HEK293 (cell line): Measurements from ENCODE around the gene NCKAP5.

Experiments
- CTCF ChIA-PET: fragments of 350-600 bp; formaldehyde crosslinking; extraction: SDS; loops from one replicate; lab custom pipeline; 2021; ENCODE audit warnings: antibody characterized with exemption; lab: Yijun Ruan, JAX
- POLR2A ChIA-PET: fragments of 300-600 bp; formaldehyde crosslinking; extraction: SDS; loops from one replicate; lab custom pipeline; 2020; ENCODE audit warnings: antibody characterized with exemption, inconsistent platforms; lab: Yijun Ruan, JAX
- H3K27ac ChIP-seq: fragments of 200-500 bp; sonication (Bioruptor generic); 2 replicates; pipeline ENCODE4 v1.5.1; 2014; ENCODE audit warnings: low read depth, low read length, control low read depth, inconsistent platforms; ENCODE audit errors: extremely low read depth
- H3K36me3 ChIP-seq, 2 experiments: fragments of 200-500 bp in 1 of 2; sonication (Bioruptor generic) in 1 of 2; 1 replicate in 1 of 2; 2 replicates in 1 of 2; pipeline ENCODE4 v1.5.1; 2014 to 2017; ENCODE audit warnings: inconsistent platforms in 2 of 2, low read length in 2 of 2; ENCODE audit not compliant: control insufficient read depth in 2 of 2, insufficient read depth in 1 of 2
- H3K4me1 ChIP-seq: fragments of 200-500 bp; sonication (Bioruptor generic); 2 replicates; pipeline ENCODE4 v1.5.1; 2014; ENCODE audit warnings: mild to moderate bottlenecking, low read length, inconsistent platforms; ENCODE audit not compliant: control insufficient read depth, insufficient read depth
- H3K4me3 ChIP-seq: 2 replicates; pipeline ENCODE4 v1.5.1; 2011; ENCODE audit warnings: low read depth, mild to moderate bottlenecking, control low read depth, low read length, moderate library complexity
- H3K9me3 ChIP-seq: fragments of 200-500 bp; sonication (Bioruptor generic); 2 replicates; pipeline ENCODE4 v1.5.1; 2014; ENCODE audit warnings: low read depth, low read length, inconsistent platforms; ENCODE audit not compliant: control insufficient read depth, insufficient read depth
- AEBP2 ChIP-seq: fragments of 450-650 bp; formaldehyde crosslinking; IDR thresholded peaks from 2 replicates; pipeline ENCODE4 v1.5.1; 2016; ENCODE audit warnings: missing biosample characterization, missing genetic modification characterization, borderline replicate concordance
- BCL11B ChIP-seq: fragments of 450-650 bp; formaldehyde crosslinking; IDR thresholded peaks from 2 replicates; pipeline ENCODE4 v1.5.1; 2016; ENCODE audit warnings: low read depth, missing biosample characterization, missing genetic modification characterization
- EGR2 ChIP-seq: fragments of 450-650 bp; formaldehyde crosslinking; IDR thresholded peaks from 2 replicates; pipeline ENCODE4 v1.5.1; 2016; ENCODE audit warnings: low read depth, missing biosample characterization, missing genetic modification characterization
- INSM2 ChIP-seq: fragments of 450-650 bp; formaldehyde crosslinking; IDR thresholded peaks from 2 replicates; pipeline ENCODE4 v1.5.1; 2016; ENCODE audit warnings: missing biosample characterization, missing genetic modification characterization
- KLF8 ChIP-seq: fragments of 450-650 bp; formaldehyde crosslinking; IDR thresholded peaks from 2 replicates; pipeline ENCODE4 v1.5.1; 2016; ENCODE audit warnings: missing biosample characterization, missing genetic modification characterization
- PRDM6 ChIP-seq: fragments of 450-650 bp; formaldehyde crosslinking; IDR thresholded peaks from 2 replicates; pipeline ENCODE4 v1.5.1; 2017; ENCODE audit warnings: missing biosample characterization, missing genetic modification characterization
- SETDB1 ChIP-seq: IDR thresholded peaks from one replicate; pipeline ENCODE4 v1.6.1; 2017; ENCODE audit warnings: mild to moderate bottlenecking, low read length, moderate library complexity, mixed read lengths; ENCODE audit not compliant: insufficient read length
- ZBTB21 ChIP-seq: fragments of 450-650 bp; formaldehyde crosslinking; IDR thresholded peaks from 2 replicates; pipeline ENCODE4 v1.5.1; 2017; ENCODE audit warnings: missing biosample characterization, missing genetic modification characterization
- ZBTB26 ChIP-seq: fragments of 450-650 bp; formaldehyde crosslinking; optimal IDR thresholded peaks from 2 replicates; pipeline ENCODE3; 2016; ENCODE audit warnings: missing biosample characterization, mild to moderate bottlenecking, missing genetic modification characterization
- ZEB2 ChIP-seq: fragments of 450-650 bp; formaldehyde crosslinking; IDR thresholded peaks from 2 replicates; pipeline ENCODE4 v1.5.1; 2016; ENCODE audit warnings: missing biosample characterization, missing genetic modification characterization
- ZFP3 ChIP-seq: fragments of 450-650 bp; formaldehyde crosslinking; IDR thresholded peaks from 2 replicates; pipeline ENCODE4 v1.5.1; 2016; ENCODE audit warnings: low read depth, missing biosample characterization, missing genetic modification characterization
- ZNF214 ChIP-seq: fragments of 450-650 bp; formaldehyde crosslinking; IDR thresholded peaks from 2 replicates; pipeline ENCODE4 v1.5.1; 2017; ENCODE audit warnings: missing biosample characterization, mild to moderate bottlenecking, missing genetic modification characterization, borderline replicate concordance
- ZNF239 ChIP-seq: fragments of 450-650 bp; formaldehyde crosslinking; IDR thresholded peaks from 2 replicates; pipeline ENCODE4 v1.5.1; 2016; ENCODE audit warnings: missing biosample characterization, missing genetic modification characterization
- ZNF274 ChIP-seq, 2 experiments: fragments of 200-500 bp in 1 of 2; fragments of 450-650 bp in 1 of 2; sonication (Bioruptor generic) in 1 of 2; formaldehyde crosslinking in 1 of 2; IDR thresholded peaks; 2 replicates each; pipeline versions ENCODE4 v1.5.1 to v1.6.1; 2014 to 2016; ENCODE audit warnings: borderline replicate concordance in 1 of 2, inconsistent platforms in 1 of 2, low read length in 1 of 2, missing biosample characterization in 1 of 2, missing genetic modification characterization in 1 of 2
- ZNF423 ChIP-seq: fragments of 450-650 bp; formaldehyde crosslinking; IDR thresholded peaks from 2 replicates; pipeline ENCODE4 v1.5.1; 2016; ENCODE audit warnings: missing biosample characterization, missing genetic modification characterization
- ZNF433 ChIP-seq: fragments of 450-650 bp; formaldehyde crosslinking; IDR thresholded peaks from 2 replicates; pipeline ENCODE4 v1.5.1; 2016; ENCODE audit warnings: missing biosample characterization, missing genetic modification characterization, low read depth
- ZNF513 ChIP-seq: fragments of 450-650 bp; IDR thresholded peaks from 2 replicates; pipeline ENCODE4 v1.5.1; 2018; ENCODE audit warnings: missing biosample characterization, missing genetic modification characterization
- ZNF514 ChIP-seq: fragments of 450-650 bp; formaldehyde crosslinking; IDR thresholded peaks from 2 replicates; pipeline ENCODE4 v1.5.1; 2016; ENCODE audit warnings: missing biosample characterization, missing genetic modification characterization
- ZNF530 ChIP-seq: fragments of 450-650 bp; formaldehyde crosslinking; IDR thresholded peaks from 2 replicates; pipeline ENCODE4 v1.5.1; 2016; ENCODE audit warnings: low read depth, missing biosample characterization, missing genetic modification characterization
- ZNF555 ChIP-seq: fragments of 450-650 bp; formaldehyde crosslinking; conservative IDR thresholded peaks from 2 replicates; pipeline ENCODE4 v1.5.1; 2017; ENCODE audit warnings: missing biosample characterization, mild to moderate bottlenecking, missing genetic modification characterization, inconsistent platforms
- ZNF596 ChIP-seq: fragments of 450-650 bp; IDR thresholded peaks from 2 replicates; pipeline ENCODE4 v1.5.0; 2018; ENCODE audit warnings: missing biosample characterization, mild to moderate bottlenecking, missing genetic modification characterization, moderate library complexity
- ZNF600 ChIP-seq: fragments of 450-650 bp; formaldehyde crosslinking; IDR thresholded peaks from 2 replicates; pipeline ENCODE4 v1.5.1; 2016; ENCODE audit warnings: missing biosample characterization, missing genetic modification characterization
- ZNF623 ChIP-seq: fragments of 450-650 bp; formaldehyde crosslinking; IDR thresholded peaks from 2 replicates; pipeline ENCODE4 v1.5.1; 2016; ENCODE audit warnings: missing biosample characterization, missing genetic modification characterization
- ZNF624 ChIP-seq: fragments of 450-650 bp; formaldehyde crosslinking; IDR thresholded peaks from 2 replicates; pipeline ENCODE4 v1.5.1; 2017; ENCODE audit warnings: missing biosample characterization, missing genetic modification characterization
- ZXDB ChIP-seq: fragments of 450-650 bp; formaldehyde crosslinking; IDR thresholded peaks from 2 replicates; pipeline ENCODE4 v1.5.1; 2016; ENCODE audit warnings: missing biosample characterization, missing genetic modification characterization

The NCKAP5 gene

GRCh38 chr2:133503927-133504326 is 64.3 kb downstream of the NCKAP5 start:
- Histone ChIP-seq H3K4me1 (no peaks in the 10 kb centered on the region), H3K4me3 (no peak overlapping the region), H3K36me3 (no peaks in the 10 kb centered on the region)
- POLR2A ChIA-PET, result no interaction called here
- CTCF ChIA-PET, result no interaction called here
- TF ChIP-seq ZNF214 (tag by site-specific recombination), result no peak
- TF ChIP-seq PRDM6, result no peak
- no peak for TF ChIP-seq ZNF530
- TF ChIP-seq, all 188 proteins: peak for 0
- no peak overlapping the region for H3K27ac ChIP-seq
- no peaks in the 10 kb centered on the region for H3K9me3 ChIP-seq

GRCh38 chr2:133503323-133503722 is 64.9 kb downstream of the NCKAP5 start:
- ChIA-PET CTCF (no interaction called here), POLR2A (no interaction called here)
- H3K27ac ChIP-seq, result no peak overlapping the region
- no peaks in the 10 kb centered on the region for H3K9me3 ChIP-seq
- no peaks in the 10 kb centered on the region for H3K36me3 ChIP-seq
- H3K4me3 ChIP-seq, result no peak overlapping the region
- H3K4me1 ChIP-seq, result no peaks in the 10 kb centered on the region
- TF ChIP-seq ZNF214 (tag by site-specific recombination) (no peak), SETDB1 (no peak), ZNF623 (tag by site-specific recombination) (no peak), ZNF600 (tag by site-specific recombination) (no peak), ZNF596 (tag by site-specific recombination) (no peak), ZNF433 (no peak), ZBTB21 (tag by site-specific recombination) (no peak), KLF8 (tag by site-specific recombination) (no peak), ZNF624 (tag by site-specific recombination) (no peak), ZNF423 (no peak), INSM2 (tag by site-specific recombination) (no peak), EGR2 (tag by site-specific recombination) (no peak), ZXDB (tag by site-specific recombination) (no peak), ZFP3 (tag by site-specific recombination) (no peak), ZNF274 (IDR thresholded peaks at IDR 0.05; ENCODE audit: low read length) (no peak), ZNF274 (tag by site-specific recombination; IDR thresholded peaks at IDR 0.05; ENCODE audit: borderline replicate concordance) (no peak), ZNF513 (tag by site-specific recombination) (no peak), ZNF239 (tag by site-specific recombination) (no peak)

- POLR2A ChIA-PET, result no interaction called here
- no peak overlapping the region for H3K27ac ChIP-seq
- no peaks in the 10 kb centered on the region for H3K36me3 ChIP-seq
- H3K4me1 ChIP-seq, result no peaks in the 10 kb centered on the region
- CTCF ChIA-PET, result no interaction called here
- H3K4me3 ChIP-seq, result no peak overlapping the region
- H3K9me3 ChIP-seq, result no peaks in the 10 kb centered on the region
- TF ChIP-seq ZNF514 (tag by site-specific recombination) (no peak), ZEB2 (tag by site-specific recombination) (no peak), AEBP2 (tag by site-specific recombination) (no peak), ZNF555 (tag by site-specific recombination) (no peak), BCL11B (tag by site-specific recombination) (no peak), ZBTB26 (no peak)
Observed at GRCh38 chr2:133502678-133503077, 65.6 kb downstream of the NCKAP5 start.
